ENCODE data around the gene CHCT1. TPM values are rescaled to one million over a fixed set of nuclear protein-coding genes. Genes with fewer than 3 reads are reported as not detected.
A peak's percentile ranks its signal among the peaks of the same experiment; 100 is the strongest.
"Not testable (repeated sequence)": the region's sequence is repeated elsewhere in the genome, so short reads cannot be mapped to it uniquely, and the experiment has no call there.

Gene CHCT1
- total RNA-seq (2021) (0.88 TPM in 1 of 2 replicates, not detected in the other), Bru-seq, nascent RNA (percentile 20 among the genes with signal in this experiment), BruChase-seq, experiment 1, labeled RNA remaining after a 2-hour chase (not detected), BruChase-seq, experiment 2, labeled RNA remaining after a 6-hour chase (not detected)
- long read RNA-seq, result 0 reads

- Histone ChIP-seq H3K9me3 (ENCODE audit: low read depth, low read length, poor library complexity, severe bottlenecking) (no peaks in the 10 kb centered on the region), H3K36me3 (ENCODE audit: insufficient read depth, low read length, poor library complexity, severe bottlenecking) (no peaks in the 10 kb centered on the region), H3K27ac (ENCODE audit: low read depth, low read length, poor library complexity, severe bottlenecking) (peak within 1 kb of the TSS; percentile 73), H3K4me3 (ENCODE audit: low read depth, low read length, poor library complexity, severe bottlenecking) (peak within 1 kb of the TSS; percentile 54), H3K27me3 (replicated peaks; ENCODE audit: insufficient read depth, low read depth, low read length, poor library complexity) (no peaks in the 10 kb centered on the region), H3K4me1 (ENCODE audit: insufficient read depth, low read length, poor library complexity, severe bottlenecking) (no peaks in the 10 kb centered on the region)
- ChIA-PET POLR2A (ENCODE audit: low non-redundant PET) (no interaction called here), CTCF (interaction anchor here (0.6 kb wide), 1 partner anchor 55 kb away, joined by 3 read pairs; no protein-coding TSS in a partner anchor)
- BruUV-seq (replicated peaks), result no TSS peak
- TF ChIP-seq EZH2 (IDR thresholded peaks at IDR 0.05; ENCODE audit: borderline replicate concordance, low read depth, low read length, poor library complexity, severe bottlenecking) (no peak), CTCF (conservative IDR thresholded peaks at IDR 0.05; ENCODE audit: low read depth, low read length) (no peak)
- no peak for DNase-seq (ENCODE audit: low spot score)
- intact Hi-C loops (cut with micrococcal nuclease; ENCODE audit: unreplicated experiment), result loop anchor here (5.0 kb wide), 1 partner anchor 220 kb away; no protein-coding TSS in a partner anchor
Measured at GRCh38 chr17:60422162-60422665, at the start of gene CHCT1. CHCT1 (plus strand) TSS chr17:60422489; CDS start chr17:60422593, 104 bp downstream.

GRCh38 chr17:60372790-60373483, 49.4 kb upstream of the CHCT1 start:
- intact Hi-C loops (cut with micrococcal nuclease; ENCODE audit: unreplicated experiment), result no loop called here
- TF ChIP-seq EZH2 (IDR thresholded peaks at IDR 0.05; ENCODE audit: borderline replicate concordance, low read depth, low read length, poor library complexity, severe bottlenecking) (no peak), CTCF (conservative IDR thresholded peaks at IDR 0.05; ENCODE audit: low read depth, low read length) (no peak)

GRCh38 chr17:60378187-60378586, 44.1 kb upstream of the CHCT1 start:
- BruUV-seq (replicated peaks); DNase-seq (ENCODE audit: low spot score); CTCF ChIA-PET; H3K4me3 ChIP-seq (ENCODE audit: low read depth, low read length, poor library complexity, severe bottlenecking); H3K9me3 ChIP-seq (ENCODE audit: low read depth, low read length, poor library complexity, severe bottlenecking); H3K36me3 ChIP-seq (ENCODE audit: insufficient read depth, low read length, poor library complexity, severe bottlenecking); intact Hi-C loops (cut with micrococcal nuclease; ENCODE audit: unreplicated experiment); H3K4me1 ChIP-seq (ENCODE audit: insufficient read depth, low read length, poor library complexity, severe bottlenecking); H3K27ac ChIP-seq (ENCODE audit: low read depth, low read length, poor library complexity, severe bottlenecking); H3K27me3 ChIP-seq (replicated peaks; ENCODE audit: insufficient read depth, low read depth, low read length, poor library complexity): not testable (repeated sequence)
- POLR2A ChIA-PET (ENCODE audit: low non-redundant PET), result interaction anchor here (0.7 kb wide), 1 partner anchor 272 kb away, joined by 3 read pairs; no protein-coding TSS in a partner anchor

More at GRCh38 chr17:60372790-60373483, 49.4 kb upstream of the CHCT1 start:
- DNase-seq (ENCODE audit: low spot score), result no peak
- no peaks in the 10 kb centered on the region for H3K4me1 ChIP-seq (ENCODE audit: insufficient read depth, low read length, poor library complexity, severe bottlenecking)
- BruUV-seq (replicated peaks), result no TSS peak
- no peaks in the 10 kb centered on the region for H3K27me3 ChIP-seq (replicated peaks; ENCODE audit: insufficient read depth, low read depth, low read length, poor library complexity)
- POLR2A ChIA-PET (ENCODE audit: low non-redundant PET), result no interaction called here
- no peak overlapping the region for H3K27ac ChIP-seq (ENCODE audit: low read depth, low read length, poor library complexity, severe bottlenecking)
- H3K36me3 ChIP-seq (ENCODE audit: insufficient read depth, low read length, poor library complexity, severe bottlenecking), result no peaks in the 10 kb centered on the region
- H3K4me3 ChIP-seq (ENCODE audit: low read depth, low read length, poor library complexity, severe bottlenecking), result no peak overlapping the region
- CTCF ChIA-PET, result no interaction called here
- no peaks in the 10 kb centered on the region for H3K9me3 ChIP-seq (ENCODE audit: low read depth, low read length, poor library complexity, severe bottlenecking)

- H3K4me1 ChIP-seq (ENCODE audit: insufficient read depth, low read length, poor library complexity, severe bottlenecking); BruUV-seq (replicated peaks); POLR2A ChIA-PET (ENCODE audit: low non-redundant PET); H3K27me3 ChIP-seq (replicated peaks; ENCODE audit: insufficient read depth, low read depth, low read length, poor library complexity); DNase-seq (ENCODE audit: low spot score); H3K9me3 ChIP-seq (ENCODE audit: low read depth, low read length, poor library complexity, severe bottlenecking); H3K36me3 ChIP-seq (ENCODE audit: insufficient read depth, low read length, poor library complexity, severe bottlenecking); intact Hi-C loops (cut with micrococcal nuclease; ENCODE audit: unreplicated experiment); H3K27ac ChIP-seq (ENCODE audit: low read depth, low read length, poor library complexity, severe bottlenecking); CTCF ChIA-PET; H3K4me3 ChIP-seq (ENCODE audit: low read depth, low read length, poor library complexity, severe bottlenecking): not testable (repeated sequence)
Measured at GRCh38 chr17:60379461-60379860, 42.8 kb upstream of the CHCT1 start.

Measured in A673 (cell line).